Osteocyte (in vitro differentiated cells): Measurements from ENCODE around the gene MIA3. TPM values are rescaled to one million over a fixed set of nuclear protein-coding genes. Genes with fewer than 3 reads are reported as not detected.
"Not testable (repeated sequence)": the region's sequence is repeated elsewhere in the genome, so short reads cannot be mapped to it uniquely, and the experiment has no call there.

Experiments
- DNase-seq: peaks from one replicate; pipeline ENCODE4 v3.0.0; 2021; ENCODE audit warnings: mixed read lengths; ENCODE audit not compliant: unreplicated experiment; ENCODE audit errors: extremely low spot score
- H3K27ac Mint-ChIP-seq: one replicate; pipeline ENCODE4 v1.8.0; 2021; ENCODE audit warnings: mild to moderate bottlenecking, mixed read lengths; ENCODE audit not compliant: unreplicated experiment
- H3K27me3 Mint-ChIP-seq: one replicate; pipeline ENCODE4 v1.8.0; 2021; ENCODE audit warnings: mixed read lengths; ENCODE audit not compliant: unreplicated experiment
- H3K36me3 Mint-ChIP-seq: one replicate; pipeline ENCODE4 v1.8.0; 2021; ENCODE audit warnings: mixed read lengths; ENCODE audit not compliant: unreplicated experiment
- H3K4me1 Mint-ChIP-seq: one replicate; pipeline ENCODE4 v1.8.0; 2021; ENCODE audit warnings: mixed read lengths; ENCODE audit not compliant: unreplicated experiment
- H3K4me3 Mint-ChIP-seq: one replicate; pipeline ENCODE4 v1.8.0; 2021; ENCODE audit warnings: mild to moderate bottlenecking, moderate library complexity, mixed read lengths; ENCODE audit not compliant: unreplicated experiment
- H3K9me3 Mint-ChIP-seq: one replicate; pipeline ENCODE4 v1.8.0; 2021; ENCODE audit warnings: mixed read lengths; ENCODE audit not compliant: unreplicated experiment
- total RNA-seq: library from RNA; stranded (reverse); gene quantifications from 2 replicates; pipeline ENCODE4 v1.2.1, GENCODE V29; 2021
- TF ChIP-seq, protein P1 (sequence below): fragments of 200-600 bp; sonication (generic); IDR thresholded peaks from 2 replicates; pipeline ENCODE4 v1.5.0; 2021; ENCODE audit warnings: antibody characterized with exemption, mild to moderate bottlenecking, moderate library complexity

MIA3 gene
- total RNA-seq, 1 donor from 2014 or later, result 83.6 TPM

DNA sequence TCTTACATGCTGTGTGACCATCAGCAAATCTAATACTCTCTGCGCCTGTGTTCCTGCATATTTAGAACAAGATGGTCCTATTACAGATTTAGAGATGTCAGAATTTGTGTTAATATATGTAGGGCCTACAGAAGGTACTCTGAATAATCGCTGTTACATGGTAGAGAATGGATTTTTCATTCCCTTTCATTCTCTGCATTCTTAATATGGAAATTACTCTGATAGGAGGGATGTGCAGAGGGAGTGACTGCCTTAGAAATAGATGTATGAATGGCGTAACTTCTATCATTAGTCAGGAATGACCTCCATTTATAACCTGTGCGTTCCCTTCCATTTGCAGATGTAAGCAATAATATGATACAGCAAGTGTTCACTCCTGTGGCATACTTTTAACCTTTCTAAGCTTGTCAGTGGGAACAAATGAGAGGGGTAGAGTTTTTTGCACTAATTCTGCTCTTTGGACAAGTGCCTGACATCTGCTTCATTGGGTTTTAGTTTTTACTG is 45.6 kb downstream of the MIA3 start:
- no peaks in the 10 kb centered on the region for H3K4me1 Mint-ChIP-seq
- H3K36me3 Mint-ChIP-seq, result peaks cover 57% of the 10 kb centered on the region
- DNase-seq, result no peak
- no peak overlapping the region for H3K4me3 Mint-ChIP-seq
- no peak overlapping the region for H3K27ac Mint-ChIP-seq
- no peaks in the 10 kb centered on the region for H3K9me3 Mint-ChIP-seq
- TF ChIP-seq, protein P1, sequence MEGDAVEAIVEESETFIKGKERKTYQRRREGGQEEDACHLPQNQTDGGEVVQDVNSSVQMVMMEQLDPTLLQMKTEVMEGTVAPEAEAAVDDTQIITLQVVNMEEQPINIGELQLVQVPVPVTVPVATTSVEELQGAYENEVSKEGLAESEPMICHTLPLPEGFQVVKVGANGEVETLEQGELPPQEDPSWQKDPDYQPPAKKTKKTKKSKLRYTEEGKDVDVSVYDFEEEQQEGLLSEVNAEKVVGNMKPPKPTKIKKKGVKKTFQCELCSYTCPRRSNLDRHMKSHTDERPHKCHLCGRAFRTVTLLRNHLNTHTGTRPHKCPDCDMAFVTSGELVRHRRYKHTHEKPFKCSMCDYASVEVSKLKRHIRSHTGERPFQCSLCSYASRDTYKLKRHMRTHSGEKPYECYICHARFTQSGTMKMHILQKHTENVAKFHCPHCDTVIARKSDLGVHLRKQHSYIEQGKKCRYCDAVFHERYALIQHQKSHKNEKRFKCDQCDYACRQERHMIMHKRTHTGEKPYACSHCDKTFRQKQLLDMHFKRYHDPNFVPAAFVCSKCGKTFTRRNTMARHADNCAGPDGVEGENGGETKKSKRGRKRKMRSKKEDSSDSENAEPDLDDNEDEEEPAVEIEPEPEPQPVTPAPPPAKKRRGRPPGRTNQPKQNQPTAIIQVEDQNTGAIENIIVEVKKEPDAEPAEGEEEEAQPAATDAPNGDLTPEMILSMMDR, result no peak
- no peaks in the 10 kb centered on the region for H3K27me3 Mint-ChIP-seq

DNA sequence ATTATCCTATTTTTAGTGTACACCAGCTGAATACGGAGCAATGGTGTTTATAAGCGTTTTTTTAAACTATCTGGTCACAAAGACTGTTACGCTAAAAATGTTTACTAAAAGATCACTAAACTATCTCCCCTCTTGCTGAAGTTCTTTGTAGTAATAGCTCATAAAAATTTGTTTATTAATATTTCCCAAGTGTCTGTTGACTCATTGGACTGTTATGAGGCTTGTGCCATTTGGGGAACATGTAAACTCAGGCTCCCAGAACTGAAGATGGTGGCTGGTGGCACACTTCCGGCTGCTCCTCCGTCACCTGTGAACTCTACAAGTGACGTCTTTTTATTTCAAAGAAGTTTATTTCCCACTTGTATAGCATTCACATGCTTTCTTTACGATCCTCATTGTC is 48.1 kb downstream of the MIA3 start:
- Mint-ChIP-seq H3K9me3 (no peaks in the 10 kb centered on the region), H3K36me3 (peaks cover 51% of the 10 kb centered on the region), H3K27me3 (no peaks in the 10 kb centered on the region), H3K4me1 (no peaks in the 10 kb centered on the region), H3K27ac (no peak overlapping the region), H3K4me3 (no peak overlapping the region)
- no peak for DNase-seq
- TF ChIP-seq, protein P1, result no peak

- not testable (repeated sequence) for H3K9me3 Mint-ChIP-seq, H3K4me1 Mint-ChIP-seq, H3K4me3 Mint-ChIP-seq, DNase-seq, H3K27ac Mint-ChIP-seq, H3K27me3 Mint-ChIP-seq
- peaks cover 49% of the 10 kb centered on the region for H3K36me3 Mint-ChIP-seq
Observed at GRCh38 chr1:222668184-222668583, 50.3 kb downstream of the MIA3 start.

DNA sequence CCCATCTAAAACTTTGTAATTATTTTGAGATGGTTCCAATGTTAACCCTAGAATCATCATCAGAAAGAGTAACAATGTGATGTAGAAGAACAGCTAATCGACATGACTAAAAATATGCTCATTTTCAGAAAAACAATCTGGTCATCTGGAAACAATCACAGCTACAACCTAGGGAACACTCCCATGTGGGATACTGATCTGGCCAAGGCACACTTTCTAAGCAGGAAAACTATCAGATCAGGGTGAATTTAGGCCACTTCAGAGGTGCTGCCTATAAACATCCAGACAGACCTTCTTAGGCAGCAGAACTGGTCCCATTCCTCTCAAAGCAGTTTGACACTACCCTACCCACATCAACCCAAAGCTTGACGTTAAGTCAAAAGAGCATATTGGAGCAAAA is 51.2 kb downstream of the MIA3 start:
- peaks cover 51% of the 10 kb centered on the region for H3K36me3 Mint-ChIP-seq
- H3K4me3 Mint-ChIP-seq, result not testable (repeated sequence)

GRCh38 chr1:222670110-222670509 is 52.2 kb downstream of the MIA3 start:
- Mint-ChIP-seq H3K27me3 (no peaks in the 10 kb centered on the region), H3K4me1 (no peaks in the 10 kb centered on the region), H3K27ac (no peak overlapping the region), H3K4me3 (no peak overlapping the region), H3K9me3 (no peaks in the 10 kb centered on the region), H3K36me3 (peaks cover 53% of the 10 kb centered on the region)
- no peak for DNase-seq
- TF ChIP-seq, protein P1, result no peak

More for the DNA sequence above, 51.2 kb downstream of the MIA3 start:
- not testable (repeated sequence) for H3K27ac Mint-ChIP-seq, H3K9me3 Mint-ChIP-seq, H3K4me1 Mint-ChIP-seq, DNase-seq, H3K27me3 Mint-ChIP-seq

GRCh38 chr1:222680080-222680479 is 62.2 kb downstream of the MIA3 start:
- Mint-ChIP-seq H3K4me3 (no peak overlapping the region), H3K27ac (no peak overlapping the region), H3K9me3 (no peaks in the 10 kb centered on the region), H3K27me3 (no peaks in the 10 kb centered on the region), H3K36me3 (peaks cover 19% of the 10 kb centered on the region), H3K4me1 (no peaks in the 10 kb centered on the region)
- TF ChIP-seq, protein P1, result no peak
- no peak for DNase-seq
